ENCODE results near the gene RSPH6A. TPM values are rescaled to one million over a fixed set of nuclear protein-coding genes. Genes with fewer than 3 reads are reported as not detected.

Gene RSPH6A
- total RNA-seq, 1 experiment from 2014 or later, result 0.39 TPM

- no peaks in the 10 kb centered on the region for H3K9me3 ChIP-seq (ENCODE audit: insufficient read depth, low read depth)
- H3K27me3 ChIP-seq (ENCODE audit: insufficient read depth, low read depth), result no peaks in the 10 kb centered on the region
- CTCF ChIA-PET, result interaction anchor here (0.6 kb wide), 1 partner anchor 12 kb away, joined by 3 read pairs; the partner anchor contains the start of gene DMWD
- DNase-seq, result no peak
- TSS peak; percentile 20 for BruUV-seq (replicated peaks)
- H3F3A ChIP-seq (ENCODE audit: insufficient read depth, low read depth), result peaks cover 51% of the 10 kb centered on the region
- H4K20me1 ChIP-seq (ENCODE audit: insufficient read depth), result peaks cover 9% of the 10 kb centered on the region
- H3K4me1 ChIP-seq (replicated peaks; ENCODE audit: insufficient read depth), result peaks cover 55% of the 10 kb centered on the region
- H3K79me2 ChIP-seq (ENCODE audit: low read depth), result peaks cover 20% of the 10 kb centered on the region
- H3K27ac ChIP-seq, result peak overlapping the region; percentile 81
- H2AFZ ChIP-seq, result no peak overlapping the region
- intact Hi-C loops (cut with micrococcal nuclease; ENCODE audit: unreplicated experiment), result loop anchor here (1.0 kb wide), 1 partner anchor 11 kb away; the partner anchor contains the start of gene SIX5
- H3K9me2 ChIP-seq (ENCODE audit: insufficient read depth), result no peaks in the 10 kb centered on the region
- POLR2A ChIA-PET (ENCODE audit: unreplicated experiment), result interaction anchor here (0.6 to 2.6 kb wide), 3 partner anchors 11 to 251 kb away, joined by 3 to 58 read pairs (median 20); partner anchors contain the start of gene SIX5
- H3K36me3 ChIP-seq (ENCODE audit: low read depth), result peaks cover 28% of the 10 kb centered on the region
- peak overlapping the region; percentile 51; the same call in 1 of the 2 replicates for H3K4me3 ChIP-seq
- H3K4me2 ChIP-seq, result peak overlapping the region; percentile 81
- TF ChIP-seq CTCF (conservative IDR thresholded peaks at IDR 0.05), result no peak
Observed at GRCh38 chr19:45780448-45781213, 34.5 kb downstream of the RSPH6A start.

GRCh38 chr19:45780146-45780447 is 35.0 kb downstream of the RSPH6A start:
- no peak for DNase-seq
- intact Hi-C loops (cut with micrococcal nuclease; ENCODE audit: unreplicated experiment), result no loop called here
- Histone ChIP-seq H3K9me2 (ENCODE audit: insufficient read depth) (no peaks in the 10 kb centered on the region), H3K27ac (peak overlapping the region; percentile 81; the same call in 1 of the 2 replicates), H3F3A (ENCODE audit: insufficient read depth, low read depth) (peaks cover 51% of the 10 kb centered on the region), H3K4me2 (peak overlapping the region; percentile 81), H3K27me3 (ENCODE audit: insufficient read depth, low read depth) (no peaks in the 10 kb centered on the region), H3K36me3 (ENCODE audit: low read depth) (peaks cover 28% of the 10 kb centered on the region), H4K20me1 (ENCODE audit: insufficient read depth) (peaks cover 9% of the 10 kb centered on the region), H3K79me2 (ENCODE audit: low read depth) (peaks cover 19% of the 10 kb centered on the region), H2AFZ (no peak overlapping the region), H3K4me3 (no peak overlapping the region), H3K4me1 (replicated peaks; ENCODE audit: insufficient read depth) (peaks cover 55% of the 10 kb centered on the region), H3K9me3 (ENCODE audit: insufficient read depth, low read depth) (no peaks in the 10 kb centered on the region)
- POLR2A ChIA-PET (ENCODE audit: unreplicated experiment), result no interaction called here
- no TSS peak for BruUV-seq (replicated peaks)
- CTCF ChIA-PET, result no interaction called here
- TF ChIP-seq EZH2 (IDR thresholded peaks at IDR 0.05; ENCODE audit: low read depth) (no peak), CTCF (conservative IDR thresholded peaks at IDR 0.05) (no peak)

GRCh38 chr19:45779231-45780145 is 35.6 kb downstream of the RSPH6A start:
- no peak for DNase-seq
- Histone ChIP-seq H3K9me2 (ENCODE audit: insufficient read depth) (no peaks in the 10 kb centered on the region), H3K4me2 (peak overlapping the region; percentile 81), H3K9me3 (ENCODE audit: insufficient read depth, low read depth) (no peaks in the 10 kb centered on the region), H4K20me1 (ENCODE audit: insufficient read depth) (peaks cover 9% of the 10 kb centered on the region), H3F3A (ENCODE audit: insufficient read depth, low read depth) (peaks cover 56% of the 10 kb centered on the region), H3K27me3 (ENCODE audit: insufficient read depth, low read depth) (no peaks in the 10 kb centered on the region), H3K4me1 (replicated peaks; ENCODE audit: insufficient read depth) (peaks cover 50% of the 10 kb centered on the region), H3K36me3 (ENCODE audit: low read depth) (peaks cover 27% of the 10 kb centered on the region), H3K4me3 (no peak overlapping the region), H3K27ac (peak overlapping the region; percentile 81; the same call in 1 of the 2 replicates), H2AFZ (no peak overlapping the region), H3K79me2 (ENCODE audit: low read depth) (peaks cover 13% of the 10 kb centered on the region)
- TF ChIP-seq EZH2 (IDR thresholded peaks at IDR 0.05; ENCODE audit: low read depth) (no peak), CTCF (conservative IDR thresholded peaks at IDR 0.05) (no peak)
- POLR2A ChIA-PET (ENCODE audit: unreplicated experiment), result no interaction called here
- no TSS peak for BruUV-seq (replicated peaks)
- CTCF ChIA-PET, result no interaction called here
- intact Hi-C loops (cut with micrococcal nuclease; ENCODE audit: unreplicated experiment), result no loop called here

All from PC-9 (cell line).